A549 (cell line): ENCODE results near the gene GXYLT2. TPM values are rescaled to one million over a fixed set of nuclear protein-coding genes. Genes with fewer than 3 reads are reported as not detected.

Experiments
- ATAC-seq, 2 experiments: fragments of 200-7000 bp in 1 of 2; fragments of >200 bp in 1 of 2; cut with Nextera tagmentation in 1 of 2; cut with Tn5 transposase in 1 of 2; 3 replicates each; pipeline versions ENCODE4 v1.8.0 to v1.9.1; 2018 to 2020; ENCODE audit warnings: mild to moderate bottlenecking in 1 of 2, moderate library complexity in 1 of 2
- CTCF ChIA-PET: fragments of 300-600 bp; sonication (Branson Sonifier 250); formaldehyde crosslinking; extraction: SDS; loops from one replicate; lab custom pipeline; 2021; ENCODE audit warnings: antibody characterized with exemption, inconsistent platforms; lab: Yijun Ruan, JAX
- POLR2A ChIA-PET: fragments of 350-600 bp; formaldehyde crosslinking; extraction: SDS; loops from one replicate; lab custom pipeline; 2021; ENCODE audit warnings: antibody characterized with exemption, inconsistent platforms; lab: Yijun Ruan, JAX
- DNase-seq, 2 experiments: peaks; one replicate each; pipeline versions ENCODE4 v3.0.0 to v3.0.0-alpha.2; 2011 to 2016; ENCODE audit warnings: low read depth in 1 of 2, low spot score in 1 of 2
- FAIRE-seq: peaks from 2 replicates; lab custom pipeline; 2011; peaks lifted over from hg19 to GRCh38; lab: Jason Lieb, UNC
- H3K27ac ChIP-seq, 2 experiments: fragments of >200 bp; sonication (Bioruptor Twin); formaldehyde crosslinking; 3 replicates each; pipeline ENCODE4 v1.5.1; 2016 to 2017
- H3K4me1 ChIP-seq: fragments of >200 bp; sonication (Bioruptor Twin); formaldehyde crosslinking; 3 replicates; pipeline ENCODE4 v1.6.1; 2016
- H3K4me2 ChIP-seq: fragments of >200 bp; sonication (Bioruptor Twin); formaldehyde crosslinking; 3 replicates; pipeline ENCODE4 v1.6.1; 2016
- H3K4me3 ChIP-seq: fragments of >200 bp; sonication (Bioruptor Twin); formaldehyde crosslinking; 3 replicates; pipeline ENCODE4 v1.5.1; 2016
- H3K9me3 ChIP-seq: fragments of >200 bp; sonication (Bioruptor Twin); formaldehyde crosslinking; 3 replicates; pipeline ENCODE4 v1.6.1; 2016
- ATOH8 ChIP-seq: fragments of 250-450 bp; sonication (Bioruptor Pico); IDR thresholded peaks from 2 replicates; pipeline ENCODE4 v1.5.0; 2020; ENCODE audit warnings: low read depth, mild to moderate bottlenecking, moderate library complexity
- CEBPB ChIP-seq, 2 experiments: fragments of >200 bp in 1 of 2; sonication (Bioruptor Twin) in 1 of 2; formaldehyde crosslinking in 1 of 2; IDR thresholded peaks; 2 replicates each; pipeline ENCODE4 v1.6.1; 2012 to 2016
- CHD4 ChIP-seq: fragments of 200-600 bp; sonication (generic); IDR thresholded peaks from 2 replicates; pipeline ENCODE4 v1.6.1; 2016; ENCODE audit warnings: antibody characterized with exemption, mild to moderate bottlenecking, borderline replicate concordance
- ELK1 ChIP-seq: fragments of 150-350 bp; IDR thresholded peaks from 2 replicates; pipeline ENCODE4 v1.6.1; 2014; ENCODE audit warnings: low read depth, mild to moderate bottlenecking, low read length
- ESRRA ChIP-seq: fragments of 150-350 bp; IDR thresholded peaks from 2 replicates; pipeline ENCODE4 v1.6.1; 2014; ENCODE audit warnings: mild to moderate bottlenecking, low read length, borderline replicate concordance
- GATA3 ChIP-seq: IDR thresholded peaks from 2 replicates; pipeline ENCODE4 v1.6.1; 2012; ENCODE audit warnings: borderline replicate concordance
- HEYL ChIP-seq: fragments of 250-450 bp; sonication (Bioruptor Pico); IDR thresholded peaks from 2 replicates; pipeline ENCODE4 v1.8.0; 2021; ENCODE audit warnings: mild to moderate bottlenecking, moderate library complexity
- HOXA7 ChIP-seq: fragments of 250-450 bp; sonication (Bioruptor Pico); IDR thresholded peaks from 2 replicates; pipeline ENCODE4 v1.5.0; 2020; ENCODE audit warnings: mild to moderate bottlenecking, moderate library complexity
- HOXB13 ChIP-seq: fragments of 250-450 bp; sonication (Bioruptor Pico); IDR thresholded peaks from 2 replicates; pipeline ENCODE4 v1.5.0; 2020; ENCODE audit warnings: low read depth, mild to moderate bottlenecking, moderate library complexity
- JUN ChIP-seq, 2 experiments: fragments of >200 bp; sonication (Bioruptor Twin); formaldehyde crosslinking; IDR thresholded peaks; 2 replicates in 1 of 2; 3 replicates in 1 of 2; pipeline ENCODE4 v1.6.1; 2016 to 2017
- KDM1A ChIP-seq: fragments of 200-600 bp; sonication (generic); IDR thresholded peaks from 2 replicates; pipeline ENCODE4 v1.6.1; 2016; ENCODE audit warnings: low read depth, mild to moderate bottlenecking
- KDM5A ChIP-seq: fragments of 200-600 bp; sonication (generic); IDR thresholded peaks from 2 replicates; pipeline ENCODE4 v1.6.1; 2016; ENCODE audit warnings: antibody characterized with exemption, mild to moderate bottlenecking
- MAX ChIP-seq: IDR thresholded peaks from 2 replicates; pipeline ENCODE4 v1.6.1; 2012
- NPAS2 ChIP-seq: fragments of 250-450 bp; sonication (Bioruptor Pico); IDR thresholded peaks from 2 replicates; pipeline ENCODE4 v1.8.0; 2022; ENCODE audit warnings: mild to moderate bottlenecking, moderate library complexity, borderline replicate concordance
- PBX3 ChIP-seq: IDR thresholded peaks from 2 replicates; pipeline ENCODE4 v1.6.1; 2012
- POLR2AphosphoS2 ChIP-seq: conservative IDR thresholded peaks from 2 replicates; pipeline ENCODE4 v1.6.1; 2012; ENCODE audit warnings: low read length, improper control_type of control experiment, inconsistent platforms
- RAD21 ChIP-seq, 2 experiments: fragments of >200 bp in 1 of 2; sonication (Bioruptor Twin) in 1 of 2; formaldehyde crosslinking in 1 of 2; IDR thresholded peaks in 1 of 2; conservative IDR thresholded peaks in 1 of 2; 2 replicates in 1 of 2; 3 replicates in 1 of 2; pipeline ENCODE4 v1.6.1; 2012 to 2018; ENCODE audit warnings: inconsistent platforms in 1 of 2
- RARB ChIP-seq: fragments of 250-450 bp; sonication (Bioruptor Pico); IDR thresholded peaks from 2 replicates; pipeline ENCODE4 v1.8.0; 2021; ENCODE audit warnings: mild to moderate bottlenecking, moderate library complexity
- RCOR1 ChIP-seq: fragments of 150-350 bp; IDR thresholded peaks from 2 replicates; pipeline ENCODE4 v1.6.1; 2014; ENCODE audit warnings: antibody characterized with exemption, low read length, low read depth
- RFX5 ChIP-seq: fragments of 450-650 bp; IDR thresholded peaks from 2 replicates; pipeline ENCODE4 v1.7.1; 2014; ENCODE audit warnings: antibody characterized with exemption, mild to moderate bottlenecking, moderate library complexity
- RNF2 ChIP-seq: fragments of 200-600 bp; sonication (generic); IDR thresholded peaks from 2 replicates; pipeline ENCODE4 v1.6.1; 2016; ENCODE audit warnings: low read depth, mild to moderate bottlenecking, antibody characterized with exemption, moderate library complexity, borderline replicate concordance
- SMC3 ChIP-seq: fragments of >200 bp; sonication (Bioruptor Twin); formaldehyde crosslinking; IDR thresholded peaks from 3 replicates; pipeline ENCODE4 v1.6.1; 2018; ENCODE audit warnings: inconsistent platforms
- SREBF2 ChIP-seq: fragments of 450-650 bp; IDR thresholded peaks from 2 replicates; pipeline ENCODE4 v1.6.1; 2014; ENCODE audit warnings: mild to moderate bottlenecking, moderate library complexity
- ZC3H11A ChIP-seq: fragments of 450-650 bp; IDR thresholded peaks from 2 replicates; pipeline ENCODE4 v1.6.1; 2014; ENCODE audit warnings: antibody characterized with exemption, mild to moderate bottlenecking
- ZFP36 ChIP-seq: fragments of 450-650 bp; IDR thresholded peaks from 2 replicates; pipeline ENCODE4 v1.6.1; 2014; ENCODE audit warnings: borderline replicate concordance; ENCODE audit not compliant: partially characterized antibody
- WGBS: methylation state at CpG from one replicate; pipeline ENCODE4 v1.1.6; 2017; ENCODE audit errors: missing lambda C conversion rate; 5-methylcytosine and 5-hydroxymethylcytosine counted together
- polyA plus RNA-seq, 4 experiments: library from polyadenylated mRNA; depleted of rRNA in 3 of 4; stranded (reverse); fragments of >200 nt; fragmentation: RNase III in 1 of 4; extraction: RNeasy Plus Mini Kit Qiagen cat#74134 plus additional on column Dnase treatment in 1 of 4; gene quantifications; 2 replicates in 3 of 4; 3 replicates in 1 of 4; pipeline ENCODE4 v1.2.3, GENCODE V29; 2011 to 2017
- TF ChIP-seq, protein P1 (sequence below): IDR thresholded peaks from 2 replicates; pipeline ENCODE4 v1.6.1; 2012; ENCODE audit warnings: low read depth, borderline replicate concordance

GXYLT2 gene
- polyA plus RNA-seq, 2 of the 4 experiments (the other 2 are of a cell fraction): 1.9 to 3.3 TPM

GRCh38 chr3:72906154-72906553 is 18.3 kb downstream of the GXYLT2 start:
- DNase-seq: no peak
- CTCF ChIA-PET: interaction anchor here (1.3 to 1.6 kb wide), 2 partner anchors 55 to 174 kb away, joined by 4 read pairs; no protein-coding TSS in a partner anchor
- POLR2A ChIA-PET: no interaction called here

DNA sequence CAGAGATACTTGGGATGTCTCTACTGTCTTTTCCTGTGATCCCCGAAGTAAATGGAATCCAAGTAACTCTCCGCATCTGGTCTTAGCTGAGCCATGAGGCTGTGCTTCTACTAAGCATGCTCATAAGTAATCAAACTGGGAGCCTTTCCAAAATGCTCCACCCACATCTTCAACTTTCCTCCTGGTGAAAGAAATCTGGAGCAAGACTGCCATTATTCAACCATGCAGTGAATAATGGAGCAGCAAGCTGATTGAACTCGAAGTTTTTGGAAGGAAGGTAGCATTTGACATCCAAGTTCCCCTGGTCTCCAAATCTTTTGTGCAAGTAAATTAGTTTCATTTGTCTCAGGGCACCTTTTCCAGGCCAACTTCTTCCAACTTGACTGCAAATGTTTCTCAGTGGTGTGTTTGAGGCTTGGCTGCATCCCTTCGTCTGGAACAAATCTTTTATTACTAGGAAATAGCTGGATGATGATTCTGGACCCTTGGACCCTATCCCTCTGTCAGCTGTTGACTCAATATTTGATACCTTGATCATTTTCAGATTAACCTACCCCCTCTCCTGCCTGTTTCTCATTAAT is 19.4 kb downstream of the GXYLT2 start:
- ChIA-PET CTCF (interaction anchor here (1.5 to 2.4 kb wide), 3 partner anchors 19 to 149 kb away, joined by 3 to 9 read pairs (median 7); partner anchors contain the start of gene GXYLT2), POLR2A (no interaction called here)
- H3K9me3 ChIP-seq: no peaks in the 10 kb centered on the region
- peaks cover 49% of the 10 kb centered on the region for H3K4me1 ChIP-seq
- DNase-seq (no peak), ATAC-seq (no peak), FAIRE-seq (no peak)
- peak overlapping the region in 1 of 2 experiments; percentile 68; a peak in 1 of 6 replicates for H3K27ac ChIP-seq
- WGBS: 74% methylated on average over 4 of the region's 4 CpGs
- peak overlapping the region; percentile 65 for H3K4me2 ChIP-seq
- no peak overlapping the region for H3K4me3 ChIP-seq
- TF ChIP-seq HOXA7 (CRISPR knock-in tag) (no peak), JUN (IDR thresholded peaks at IDR 0.05) (no peak), RFX5 (no peak), POLR2AphosphoS2 (no peak), ZC3H11A (no peak), RNF2 (no peak), RARB (CRISPR knock-in tag) (no peak), RCOR1 (no peak), ESRRA (no peak), CHD4 (no peak), ATOH8 (CRISPR knock-in tag) (no peak), RAD21 (conservative IDR thresholded peaks at IDR 0.05 in 1 of 2, IDR thresholded peaks at IDR 0.05 in 1 of 2) (no peak), PBX3 (no peak), SMC3 (no peak), HOXB13 (CRISPR knock-in tag) (no peak), NPAS2 (CRISPR knock-in tag) (no peak), MAX (no peak), KDM5A (no peak)
- TF ChIP-seq, protein P1, sequence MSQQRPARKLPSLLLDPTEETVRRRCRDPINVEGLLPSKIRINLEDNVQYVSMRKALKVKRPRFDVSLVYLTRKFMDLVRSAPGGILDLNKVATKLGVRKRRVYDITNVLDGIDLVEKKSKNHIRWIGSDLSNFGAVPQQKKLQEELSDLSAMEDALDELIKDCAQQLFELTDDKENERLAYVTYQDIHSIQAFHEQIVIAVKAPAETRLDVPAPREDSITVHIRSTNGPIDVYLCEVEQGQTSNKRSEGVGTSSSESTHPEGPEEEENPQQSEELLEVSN: no peak

More at GRCh38 chr3:72906154-72906553, 18.3 kb downstream of the GXYLT2 start:
- H3K4me2 ChIP-seq: no peak overlapping the region
- WGBS: 78% methylated on average over 6 of the region's 6 CpGs
- TF ChIP-seq CHD4: no peak
- no peak for TF ChIP-seq RFX5
- no peak for TF ChIP-seq GATA3
- TF ChIP-seq RAD21 (conservative IDR thresholded peaks at IDR 0.05 in 1 of 2, IDR thresholded peaks at IDR 0.05 in 1 of 2): no peak
- TF ChIP-seq KDM1A: no peak
- no peak for TF ChIP-seq ELK1
- TF ChIP-seq MAX: no peak
- TF ChIP-seq SREBF2: no peak
- no peak for TF ChIP-seq HEYL
- TF ChIP-seq POLR2AphosphoS2: no peak
- no peak for TF ChIP-seq RNF2
- TF ChIP-seq CEBPB (IDR thresholded peaks at IDR 0.05): no peak
- no peak for TF ChIP-seq ZFP36
- no peak for ATAC-seq
- H3K9me3 ChIP-seq: no peaks in the 10 kb centered on the region
- FAIRE-seq: no peak
- no peak overlapping the region for H3K27ac ChIP-seq
- no peak overlapping the region for H3K4me3 ChIP-seq
- peaks cover 49% of the 10 kb centered on the region for H3K4me1 ChIP-seq
